Lower leg skin (tissue), 4 donors: ENCODE data around the gene KCNMA1. TPM values are rescaled to one million over a fixed set of nuclear protein-coding genes. Genes with fewer than 3 reads are reported as not detected.

ENCODE experiments used
- DNase-seq, 2 donors: peaks; one replicate each; pipeline ENCODE4 v3.0.0-alpha.2; 2019; ENCODE audit warnings: low spot score in 2 of 2
- H3K4me3 ChIP-seq: fragments of 200-600 bp; sonication (generic); 2 replicates; pipeline ENCODE4 v1.5.1; 2017; ENCODE audit warnings: mild to moderate bottlenecking, low read depth; ENCODE audit not compliant: poor library complexity, severe bottlenecking
- CTCF ChIP-seq, 3 donors: fragments of 450-650 bp; IDR thresholded peaks; one replicate each; pipeline ENCODE4 v1.5.1; 2016; ENCODE audit warnings: antibody characterized with exemption in 3 of 3, mild to moderate bottlenecking in 3 of 3, moderate library complexity in 2 of 3
- POLR2A ChIP-seq, 2 donors: fragments of 450-650 bp; IDR thresholded peaks; one replicate each; pipeline ENCODE4 v1.6.1; 2016 to 2017; ENCODE audit warnings: antibody characterized with exemption in 2 of 2, mild to moderate bottlenecking in 1 of 2, moderate library complexity in 1 of 2
- WGBS, 2 donors: methylation state at CpG; one replicate each; pipeline ENCODE4 v1.1.5; 2018; 5-methylcytosine and 5-hydroxymethylcytosine counted together
- intact Hi-C: fragments of 100-400 bp; cut with DNase I; formaldehyde crosslinking; loops from one replicate; pipeline ENCODE4 v1.15.0; 2023; ENCODE audit warnings: low total_unique reads
- total RNA-seq, 4 donors: library from RNA; depleted of rRNA; stranded (reverse); fragments of >200 nt; gene quantifications; one replicate each; pipeline ENCODE4 v1.1.0, GENCODE V29; 2016

The KCNMA1 gene
- total RNA-seq, 4 donors from 2014 or later, result 4.1 to 9.9 (median 6.5) TPM

GRCh38 chr10:77158666-77159065 is 478.9 kb downstream of the KCNMA1 start:
- intact Hi-C loops, result no loop called here
- no peak for TF ChIP-seq POLR2A (IDR thresholded peaks at IDR 0.05)
- no peak for TF ChIP-seq CTCF (IDR thresholded peaks at IDR 0.05)
- 82 to 89% methylated on average over 3 of the region's 3 CpGs for WGBS, 2 donors
- no peak overlapping the region for H3K4me3 ChIP-seq
- DNase-seq, result no peak

DNA sequence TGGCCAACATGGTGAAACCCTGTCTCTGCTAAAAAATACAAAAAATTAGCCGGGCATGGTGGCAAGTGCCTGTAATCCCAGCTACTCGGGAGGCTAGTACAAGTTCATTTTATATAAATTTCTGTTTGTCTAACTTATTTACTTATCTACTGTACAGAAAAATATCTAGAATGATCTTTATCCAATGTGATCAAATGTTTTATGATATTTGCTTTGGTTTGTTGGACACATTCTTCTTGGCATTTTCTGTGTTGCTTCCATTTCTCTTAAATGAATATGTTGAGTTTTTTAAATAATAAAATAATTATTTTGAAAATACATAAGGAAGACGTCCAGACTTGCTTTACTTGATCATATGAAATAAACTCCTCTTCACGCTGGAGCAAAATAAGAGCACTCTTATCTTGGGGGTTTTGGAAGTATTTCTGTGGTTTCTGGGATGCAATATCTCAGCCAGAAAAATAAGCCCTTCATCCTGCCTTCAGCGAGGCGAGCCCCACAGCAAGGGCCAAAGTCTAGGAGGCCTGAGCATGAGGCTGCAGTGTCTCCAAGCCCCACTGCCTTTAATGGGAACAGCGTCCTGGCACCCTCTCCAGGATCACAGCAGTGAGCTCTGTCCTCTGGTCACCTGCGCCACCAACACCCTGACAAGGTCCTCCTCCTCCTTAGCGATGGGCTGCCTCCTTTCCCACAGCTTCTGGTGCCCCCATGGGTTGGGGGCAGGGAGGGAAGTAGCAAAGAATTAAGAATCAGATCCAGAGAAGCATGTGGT is 480.2 kb downstream of the KCNMA1 start:
- DNase-seq, result no peak
- intact Hi-C loops, result no loop called here
- TF ChIP-seq POLR2A (IDR thresholded peaks at IDR 0.05) (no peak), CTCF (IDR thresholded peaks at IDR 0.05) (no peak)
- 88 to 94% methylated on average over 9 of the region's 9 CpGs for WGBS, 2 donors
- no peak overlapping the region for H3K4me3 ChIP-seq

DNA sequence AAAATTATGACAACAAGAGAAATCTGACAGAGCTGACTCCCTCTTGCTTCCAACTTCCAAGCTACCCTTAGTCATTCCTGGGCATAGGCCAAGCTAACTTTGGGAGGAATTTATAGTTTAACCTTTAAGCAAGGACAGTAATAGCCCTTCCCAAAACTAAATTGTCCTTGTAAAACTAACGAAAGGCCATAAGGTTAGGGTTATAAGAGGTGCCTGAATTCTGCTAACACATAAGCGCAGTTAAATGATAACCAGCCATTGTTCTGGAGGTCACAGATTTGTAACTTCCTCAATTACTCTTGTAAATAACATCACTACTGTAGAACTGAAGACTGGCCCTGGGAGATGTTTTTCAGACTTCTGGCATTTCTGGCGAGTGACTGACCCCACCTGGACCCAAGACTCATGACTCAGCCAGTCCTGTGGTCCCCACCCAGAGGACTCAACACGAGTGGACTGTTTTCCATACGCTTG is 481.2 kb downstream of the KCNMA1 start:
- no peak for DNase-seq
- TF ChIP-seq CTCF (IDR thresholded peaks at IDR 0.05) (no peak), POLR2A (IDR thresholded peaks at IDR 0.05) (no peak)
- 54 to 81% methylated on average over 5 of the region's 5 CpGs for WGBS, 2 donors
- intact Hi-C loops, result no loop called here
- no peak overlapping the region for H3K4me3 ChIP-seq

DNA sequence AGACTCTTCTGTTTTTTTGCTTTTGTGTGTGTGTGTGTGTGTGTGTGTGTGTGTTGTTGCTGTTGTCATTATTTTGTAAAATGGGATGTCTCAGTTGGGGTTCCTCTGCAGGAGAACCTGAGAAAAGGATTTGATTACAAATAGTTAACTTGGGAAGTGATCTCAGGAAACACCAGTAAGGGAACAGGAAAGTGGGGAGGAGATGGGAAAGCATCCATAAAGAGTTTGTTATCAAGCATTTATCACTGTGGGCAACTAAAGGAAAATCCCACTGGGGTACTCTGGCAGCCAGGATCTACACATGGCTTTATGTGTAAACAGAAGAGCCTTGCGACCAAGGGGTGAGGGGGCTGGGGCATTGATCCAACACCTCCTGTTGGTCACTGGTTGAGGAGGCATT is 485.4 kb downstream of the KCNMA1 start:
- H3K4me3 ChIP-seq, result no peak overlapping the region
- DNase-seq, result no peak
- WGBS, 2 donors, result 90 to 95% methylated on average over 1 of the region's 1 CpG
- intact Hi-C loops, result no loop called here
- no peak for TF ChIP-seq POLR2A (IDR thresholded peaks at IDR 0.05)
- TF ChIP-seq CTCF (IDR thresholded peaks at IDR 0.05), result no peak

DNA sequence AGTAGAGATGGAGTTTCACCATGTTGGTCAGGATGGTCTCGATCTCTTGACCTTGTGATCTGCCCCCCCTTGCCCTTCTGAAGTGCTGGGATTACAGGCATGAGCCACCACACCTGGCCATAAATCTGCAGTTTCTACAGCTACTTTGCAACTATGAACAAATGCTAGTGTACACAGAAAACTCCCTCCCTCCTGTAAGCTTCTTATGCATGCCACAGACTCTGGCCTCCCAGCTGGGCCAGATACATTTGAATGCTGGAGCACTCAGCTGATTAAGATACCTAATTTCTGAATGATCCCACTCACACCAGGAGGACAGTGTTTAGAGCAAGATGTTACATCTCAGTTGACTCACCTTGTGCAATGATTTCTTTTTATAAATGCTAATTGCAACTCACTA is 486.2 kb downstream of the KCNMA1 start:
- intact Hi-C loops, result no loop called here
- WGBS, 2 donors, result 100% methylated on average over 1 of the region's 1 CpG
- no peak overlapping the region for H3K4me3 ChIP-seq
- no peak for DNase-seq
- TF ChIP-seq POLR2A (IDR thresholded peaks at IDR 0.05), result no peak
- no peak for TF ChIP-seq CTCF (IDR thresholded peaks at IDR 0.05)

DNA sequence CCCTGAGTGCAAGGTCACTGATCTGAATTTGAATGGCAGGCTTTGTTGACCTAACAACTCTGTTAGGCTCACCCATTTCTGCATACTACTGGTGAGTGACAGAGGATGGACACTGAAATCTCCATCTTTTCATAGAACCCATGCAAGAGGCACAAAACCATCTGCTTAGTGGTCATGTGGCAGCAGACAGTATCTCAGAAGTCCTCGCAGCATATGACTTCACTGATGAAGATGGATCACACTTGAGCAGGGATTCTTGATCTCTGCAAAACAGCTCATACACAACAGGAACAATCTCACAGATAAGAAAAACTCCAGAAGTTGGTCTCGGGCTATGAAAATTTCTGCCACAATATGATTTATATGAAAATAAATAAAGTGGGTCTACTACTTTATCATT is 487.9 kb downstream of the KCNMA1 start:
- no peak overlapping the region for H3K4me3 ChIP-seq
- 84 to 90% methylated on average over 2 of the region's 2 CpGs for WGBS, 2 donors
- intact Hi-C loops, result no loop called here
- no peak for DNase-seq
- TF ChIP-seq POLR2A (IDR thresholded peaks at IDR 0.05), result no peak
- TF ChIP-seq CTCF (IDR thresholded peaks at IDR 0.05), result no peak
